Caco-2 (cell line): ENCODE results near the gene SLU7. TPM values are rescaled to one million over a fixed set of nuclear protein-coding genes. Genes with fewer than 3 reads are reported as not detected.
"Not testable (repeated sequence)": the region's sequence is repeated elsewhere in the genome, so short reads cannot be mapped to it uniquely, and the experiment has no call there.

ENCODE experiments used
- BruUV-seq: library from RNA; stranded (reverse); fragments of 400-500 nt; replicated peaks from 2 replicates; lab custom pipeline; 2021; lab: Mats Ljungman, UMichigan
- CTCF ChIA-PET: fragments of 300-600 bp; sonication (Branson Sonifier 250); formaldehyde crosslinking; loops from one replicate; lab custom pipeline; 2022; ENCODE audit warnings: antibody characterized with exemption; lab: Charles Lee
- POLR2A ChIA-PET: fragments of 300-600 bp; sonication (Branson Sonifier 250); formaldehyde crosslinking; loops from one replicate; lab custom pipeline; 2022; ENCODE audit warnings: antibody characterized with exemption; lab: Charles Lee
- DNase-seq, 2 experiments: peaks; one replicate each; pipeline versions ENCODE4 v3.0.0 to v3.0.0-alpha.2; 2020 to 2022
- H3K27me3 ChIP-seq: replicated peaks from 2 replicates; pipeline ENCODE4 v1.6.0; 2011; ENCODE audit warnings: low read length; ENCODE audit not compliant: control insufficient read depth, insufficient read depth
- H3K36me3 ChIP-seq: 2 replicates; pipeline ENCODE4 v1.5.1; 2011; ENCODE audit warnings: low read length; ENCODE audit not compliant: control insufficient read depth, insufficient read depth
- H3K4me1 ChIP-seq: fragments of 250-450 bp; sonication (Bioruptor Pico); 2 replicates; pipeline ENCODE4 v1.5.1; 2020; ENCODE audit warnings: mild to moderate bottlenecking
- H3K4me3 ChIP-seq: 2 replicates; pipeline ENCODE4 v1.5.1; 2011; ENCODE audit warnings: low read depth, mild to moderate bottlenecking, control low read depth, low read length
- H3K9me3 ChIP-seq: fragments of 250-450 bp; sonication (Bioruptor Pico); 2 replicates; pipeline ENCODE4 v1.5.1; 2020; ENCODE audit warnings: mild to moderate bottlenecking, moderate library complexity
- H3K27ac Mint-ChIP-seq: one replicate; pipeline ENCODE4 v1.8.0; 2022; ENCODE audit warnings: mixed read lengths; ENCODE audit not compliant: unreplicated experiment
- H3K27me3 Mint-ChIP-seq: one replicate; pipeline ENCODE4 v1.8.0; 2022; ENCODE audit warnings: mixed read lengths; ENCODE audit not compliant: insufficient read depth, unreplicated experiment
- H3K36me3 Mint-ChIP-seq: one replicate; pipeline ENCODE4 v1.8.0; 2022; ENCODE audit warnings: mild to moderate bottlenecking, mixed read lengths; ENCODE audit not compliant: insufficient read depth, unreplicated experiment
- H3K4me1 Mint-ChIP-seq: one replicate; pipeline ENCODE4 v1.8.0; 2022; ENCODE audit warnings: low read depth, mixed read lengths; ENCODE audit not compliant: unreplicated experiment
- H3K4me3 Mint-ChIP-seq: one replicate; pipeline ENCODE4 v1.8.0; 2022; ENCODE audit warnings: mild to moderate bottlenecking, moderate library complexity, mixed read lengths; ENCODE audit not compliant: unreplicated experiment
- H3K9me3 Mint-ChIP-seq: one replicate; pipeline ENCODE4 v1.8.0; 2022; ENCODE audit warnings: mixed read lengths; ENCODE audit not compliant: unreplicated experiment
- intact Hi-C: fragments of 100-400 bp; cut with micrococcal nuclease; formaldehyde crosslinking; loops from one replicate; pipeline ENCODE4 v1.10.0; 2022; ENCODE audit not compliant: unreplicated experiment
- total RNA-seq: library from RNA; stranded (reverse); gene quantifications from 2 replicates; pipeline ENCODE4 v1.2.3, GENCODE V29; 2022
- TF ChIP-seq, protein P1 (sequence below), 2 experiments: fragments of 200-600 bp in 1 of 2; IDR thresholded peaks; 1 replicate in 1 of 2; 2 replicates in 1 of 2; pipeline versions ENCODE4 v1.5.1 to v1.8.0; 2011 to 2022; ENCODE audit warnings: antibody characterized with exemption in 1 of 2, control low read depth in 1 of 2, inconsistent platforms in 1 of 2, low read depth in 1 of 2, low read length in 1 of 2, mild to moderate bottlenecking in 1 of 2, moderate library complexity in 1 of 2; ENCODE audit not compliant: insufficient read depth in 1 of 2, severe bottlenecking in 1 of 2, unreplicated experiment in 1 of 2

SLU7 gene
- total RNA-seq, 1 experiment from 2014 or later: 55.0 TPM

DNA sequence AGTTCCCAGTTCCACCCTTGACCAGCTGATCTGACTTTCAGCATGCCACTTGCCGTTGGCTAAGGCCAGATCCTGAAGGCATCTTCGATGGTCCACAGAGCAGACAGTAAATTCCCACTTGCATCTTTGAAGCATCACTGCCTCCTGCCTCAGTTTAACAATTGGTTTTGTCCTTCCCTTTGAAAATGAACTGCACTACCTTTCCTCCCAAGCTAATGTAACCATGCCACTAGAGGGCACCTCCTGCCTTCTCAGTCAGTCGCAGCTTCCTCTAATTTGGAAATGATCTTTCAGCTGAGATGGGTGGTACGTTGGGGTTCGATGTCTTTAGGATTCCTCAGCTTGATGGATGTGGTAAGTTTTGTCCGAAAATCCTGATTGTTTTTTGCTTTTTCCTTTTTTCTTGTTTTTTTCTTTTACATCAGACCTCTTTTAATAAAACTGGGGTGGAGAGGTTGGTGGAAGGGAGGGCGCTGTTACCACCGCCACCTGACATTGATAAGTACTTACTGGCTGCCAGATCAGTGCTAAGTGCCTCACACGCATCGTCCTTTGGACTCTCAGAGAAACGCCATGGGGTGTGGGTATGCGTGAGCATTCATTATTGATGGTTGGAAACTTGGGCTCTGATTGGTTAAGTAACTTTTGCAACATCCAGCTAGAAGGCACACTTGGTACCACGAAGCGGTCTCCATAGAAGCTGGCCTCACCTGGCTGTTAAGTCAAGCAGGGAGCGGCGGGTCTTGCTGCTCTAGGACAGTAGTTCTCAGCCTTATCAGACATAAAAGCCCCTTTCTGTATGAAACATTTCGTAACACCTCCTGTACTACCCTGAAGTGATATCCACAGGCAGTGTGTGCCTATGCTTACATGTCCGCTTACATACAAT, 19.7 kb upstream of the SLU7 start:
- DNase-seq: peak; percentile 52 to 71
- peak overlapping the region; percentile 23 for H3K4me3 ChIP-seq
- BruUV-seq: no TSS peak
- TF ChIP-seq, protein P1, sequence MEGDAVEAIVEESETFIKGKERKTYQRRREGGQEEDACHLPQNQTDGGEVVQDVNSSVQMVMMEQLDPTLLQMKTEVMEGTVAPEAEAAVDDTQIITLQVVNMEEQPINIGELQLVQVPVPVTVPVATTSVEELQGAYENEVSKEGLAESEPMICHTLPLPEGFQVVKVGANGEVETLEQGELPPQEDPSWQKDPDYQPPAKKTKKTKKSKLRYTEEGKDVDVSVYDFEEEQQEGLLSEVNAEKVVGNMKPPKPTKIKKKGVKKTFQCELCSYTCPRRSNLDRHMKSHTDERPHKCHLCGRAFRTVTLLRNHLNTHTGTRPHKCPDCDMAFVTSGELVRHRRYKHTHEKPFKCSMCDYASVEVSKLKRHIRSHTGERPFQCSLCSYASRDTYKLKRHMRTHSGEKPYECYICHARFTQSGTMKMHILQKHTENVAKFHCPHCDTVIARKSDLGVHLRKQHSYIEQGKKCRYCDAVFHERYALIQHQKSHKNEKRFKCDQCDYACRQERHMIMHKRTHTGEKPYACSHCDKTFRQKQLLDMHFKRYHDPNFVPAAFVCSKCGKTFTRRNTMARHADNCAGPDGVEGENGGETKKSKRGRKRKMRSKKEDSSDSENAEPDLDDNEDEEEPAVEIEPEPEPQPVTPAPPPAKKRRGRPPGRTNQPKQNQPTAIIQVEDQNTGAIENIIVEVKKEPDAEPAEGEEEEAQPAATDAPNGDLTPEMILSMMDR (IDR thresholded peaks at IDR 0.05; ENCODE audit: insufficient read depth in 1 of 2, low read depth in 1 of 2, low read length in 1 of 2, severe bottlenecking in 1 of 2, unreplicated experiment in 1 of 2): peak; percentile 86 to 88
- peaks cover 6% of the 10 kb centered on the region for H3K4me1 Mint-ChIP-seq
- peak overlapping the region; percentile 66 for H3K4me3 Mint-ChIP-seq
- no peaks in the 10 kb centered on the region; the same call in 1 of the 2 replicates for H3K4me1 ChIP-seq
- H3K27me3 ChIP-seq: no peaks in the 10 kb centered on the region
- no peaks in the 10 kb centered on the region for H3K9me3 ChIP-seq
- CTCF ChIA-PET: interaction anchor here (0.6 to 2.6 kb wide), 14 partner anchors 17 to 1372 kb away, joined by 3 to 43 read pairs (median 6); partner anchors contain the start of genes PTTG1 and SLU7
- H3K36me3 ChIP-seq: no peaks in the 10 kb centered on the region
- no peak overlapping the region for H3K27ac Mint-ChIP-seq
- POLR2A ChIA-PET: no interaction called here
- H3K36me3 Mint-ChIP-seq: no peaks in the 10 kb centered on the region
- intact Hi-C loops: loop anchor here (1.0 to 10.0 kb wide), 7 partner anchors 22 to 466 kb away; no protein-coding TSS in a partner anchor
- H3K27me3 Mint-ChIP-seq: no peaks in the 10 kb centered on the region
- no peaks in the 10 kb centered on the region for H3K9me3 Mint-ChIP-seq

DNA sequence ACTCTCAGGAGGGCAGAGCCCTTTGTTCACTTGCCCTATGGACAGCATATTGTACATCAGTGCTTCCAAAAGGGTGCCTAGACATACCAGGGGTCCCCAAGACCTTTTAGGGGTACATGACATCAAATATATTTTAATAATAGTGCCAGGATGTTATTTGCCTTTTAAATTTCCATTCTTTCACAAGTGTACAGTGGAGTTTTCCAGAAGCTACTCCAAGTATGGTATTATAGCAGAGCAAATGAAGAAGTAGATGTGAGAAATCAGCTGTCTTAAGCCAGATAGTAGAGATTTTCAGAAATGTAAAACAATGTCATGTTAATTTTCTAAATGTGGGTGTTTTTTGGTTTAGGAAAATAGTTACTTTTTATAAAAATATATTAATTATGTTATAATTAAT, 18.4 kb upstream of the SLU7 start:
- Mint-ChIP-seq H3K36me3 (no peaks in the 10 kb centered on the region), H3K27ac (no peak overlapping the region), H3K4me1 (peaks cover 6% of the 10 kb centered on the region), H3K4me3 (no peak overlapping the region), H3K9me3 (no peaks in the 10 kb centered on the region), H3K27me3 (no peaks in the 10 kb centered on the region)
- TF ChIP-seq, protein P1 (IDR thresholded peaks at IDR 0.05; ENCODE audit: insufficient read depth in 1 of 2, low read depth in 1 of 2, low read length in 1 of 2, severe bottlenecking in 1 of 2, unreplicated experiment in 1 of 2): no peak
- H3K4me1 ChIP-seq: no peaks in the 10 kb centered on the region; the same call in 1 of the 2 replicates
- H3K9me3 ChIP-seq: no peaks in the 10 kb centered on the region
- no peak overlapping the region for H3K4me3 ChIP-seq
- intact Hi-C loops: loop anchor here (5.0 to 10.0 kb wide), 3 partner anchors 40 to 468 kb away; no protein-coding TSS in a partner anchor
- H3K27me3 ChIP-seq: no peaks in the 10 kb centered on the region
- POLR2A ChIA-PET: no interaction called here
- CTCF ChIA-PET: no interaction called here
- no peak for DNase-seq
- BruUV-seq: no TSS peak
- no peaks in the 10 kb centered on the region for H3K36me3 ChIP-seq

DNA sequence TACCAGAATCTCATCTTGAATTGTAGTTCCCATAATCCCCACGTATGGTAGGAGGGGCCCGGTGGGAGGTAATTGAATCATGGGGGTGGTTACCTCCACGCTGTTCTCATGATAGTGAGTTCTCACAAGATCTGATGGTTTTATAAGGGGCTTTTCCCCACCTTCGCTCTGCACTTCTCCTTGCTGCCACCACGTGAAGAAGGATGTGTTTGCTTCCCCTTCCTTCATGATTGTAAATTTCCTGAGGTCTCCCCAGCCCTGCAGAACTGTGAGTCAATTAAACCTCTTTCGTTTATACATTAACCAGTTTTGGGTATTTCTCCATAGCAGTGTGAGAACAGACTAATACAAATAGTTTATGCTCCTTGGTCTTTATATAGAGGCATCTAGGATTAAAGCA, 17.8 kb upstream of the SLU7 start:
- H3K4me1 Mint-ChIP-seq, H3K27me3 Mint-ChIP-seq, H3K9me3 Mint-ChIP-seq, H3K27ac Mint-ChIP-seq, H3K36me3 ChIP-seq, DNase-seq, H3K27me3 ChIP-seq, CTCF ChIA-PET, H3K4me1 ChIP-seq, H3K4me3 Mint-ChIP-seq, POLR2A ChIA-PET, H3K4me3 ChIP-seq, H3K9me3 ChIP-seq, BruUV-seq, H3K36me3 Mint-ChIP-seq: not testable (repeated sequence)
- intact Hi-C loops: loop anchor here (5.0 to 10.0 kb wide), 3 partner anchors 41 to 468 kb away; no protein-coding TSS in a partner anchor
